BJ (cell line): ENCODE measurements around the gene AP4S1. TPM values are rescaled to one million over a fixed set of nuclear protein-coding genes. Genes with fewer than 3 reads are reported as not detected.

ENCODE experiments used
- CTCF ChIA-PET: fragments of 350-600 bp; formaldehyde crosslinking; extraction: SDS; loops from one replicate; lab custom pipeline; 2021; ENCODE audit warnings: antibody characterized with exemption, inconsistent platforms; lab: Yijun Ruan, JAX
- POLR2A ChIA-PET: fragments of 300-600 bp; sonication (Branson Sonifier 250); formaldehyde crosslinking; extraction: SDS; loops from one replicate; lab custom pipeline; 2021; ENCODE audit warnings: antibody characterized with exemption; lab: Charles Lee
- DNase-seq: peaks from one replicate; pipeline ENCODE4 v3.0.0-alpha.2; 2011; ENCODE audit warnings: low read depth
- H3K27me3 ChIP-seq: 2 replicates; pipeline ENCODE4 v1.6.0; 2011; ENCODE audit warnings: low read length; ENCODE audit not compliant: control insufficient read depth, insufficient read depth
- H3K36me3 ChIP-seq: 2 replicates; pipeline ENCODE4 v1.5.1; 2011; ENCODE audit warnings: low read length; ENCODE audit not compliant: control insufficient read depth, insufficient read depth
- H3K4me3 ChIP-seq: 2 replicates; pipeline ENCODE4 v1.5.1; 2011; ENCODE audit warnings: low read depth, mild to moderate bottlenecking, control low read depth, low read length
- polyA plus RNA-seq: library from polyadenylated mRNA; depleted of rRNA; stranded (reverse); fragments of >200 nt; gene quantifications from 2 replicates; pipeline ENCODE4 v1.2.3, GENCODE V29; 2011
- TF ChIP-seq, protein P1 (sequence below): IDR thresholded peaks from 2 replicates; pipeline ENCODE4 v1.5.1; 2011; ENCODE audit warnings: low read depth, mild to moderate bottlenecking, control low read depth, inconsistent platforms, low read length, moderate library complexity; ENCODE audit not compliant: insufficient read depth

The AP4S1 gene
- polyA plus RNA-seq, 1 experiment: 2.5 TPM

GRCh38 chr14:31096255-31096654 lies 70.8 kb downstream of the AP4S1 start:
- POLR2A ChIA-PET: no interaction called here
- H3K36me3 ChIP-seq: peaks cover 4% of the 10 kb centered on the region
- H3K27me3 ChIP-seq: no peaks in the 10 kb centered on the region
- DNase-seq: no peak
- TF ChIP-seq, protein P1, sequence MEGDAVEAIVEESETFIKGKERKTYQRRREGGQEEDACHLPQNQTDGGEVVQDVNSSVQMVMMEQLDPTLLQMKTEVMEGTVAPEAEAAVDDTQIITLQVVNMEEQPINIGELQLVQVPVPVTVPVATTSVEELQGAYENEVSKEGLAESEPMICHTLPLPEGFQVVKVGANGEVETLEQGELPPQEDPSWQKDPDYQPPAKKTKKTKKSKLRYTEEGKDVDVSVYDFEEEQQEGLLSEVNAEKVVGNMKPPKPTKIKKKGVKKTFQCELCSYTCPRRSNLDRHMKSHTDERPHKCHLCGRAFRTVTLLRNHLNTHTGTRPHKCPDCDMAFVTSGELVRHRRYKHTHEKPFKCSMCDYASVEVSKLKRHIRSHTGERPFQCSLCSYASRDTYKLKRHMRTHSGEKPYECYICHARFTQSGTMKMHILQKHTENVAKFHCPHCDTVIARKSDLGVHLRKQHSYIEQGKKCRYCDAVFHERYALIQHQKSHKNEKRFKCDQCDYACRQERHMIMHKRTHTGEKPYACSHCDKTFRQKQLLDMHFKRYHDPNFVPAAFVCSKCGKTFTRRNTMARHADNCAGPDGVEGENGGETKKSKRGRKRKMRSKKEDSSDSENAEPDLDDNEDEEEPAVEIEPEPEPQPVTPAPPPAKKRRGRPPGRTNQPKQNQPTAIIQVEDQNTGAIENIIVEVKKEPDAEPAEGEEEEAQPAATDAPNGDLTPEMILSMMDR: no peak
- CTCF ChIA-PET: interaction anchor here (1.2 kb wide), 1 partner anchor 116 kb away, joined by 3 read pairs; no protein-coding TSS in a partner anchor
- no peak overlapping the region for H3K4me3 ChIP-seq

DNA sequence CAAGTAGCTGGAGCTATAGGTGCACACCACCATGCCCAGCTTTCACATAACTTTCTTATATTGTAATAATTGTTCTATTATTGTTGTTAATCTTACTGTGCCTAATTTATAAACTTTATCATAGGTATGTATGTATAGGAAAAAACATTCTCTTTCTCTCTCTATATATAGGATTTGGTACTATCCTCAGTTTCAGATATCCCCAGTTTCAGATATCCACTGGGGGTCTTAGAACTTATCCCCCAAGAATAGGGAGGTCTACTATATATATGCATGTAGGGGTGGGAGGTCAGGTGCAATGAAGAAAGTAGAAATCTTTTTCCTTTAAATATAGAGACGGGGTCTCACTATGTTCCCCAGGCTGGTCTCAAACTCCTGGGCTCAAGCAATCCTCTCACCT lies 71.6 kb downstream of the AP4S1 start:
- H3K4me3 ChIP-seq: no peak overlapping the region
- ChIA-PET POLR2A (no interaction called here), CTCF (interaction anchor here (0.5 to 1.4 kb wide), 2 partner anchors 117 to 146 kb away, joined by 3 read pairs; no protein-coding TSS in a partner anchor)
- H3K36me3 ChIP-seq: peaks cover 4% of the 10 kb centered on the region
- DNase-seq: no peak
- H3K27me3 ChIP-seq: no peaks in the 10 kb centered on the region
- TF ChIP-seq, protein P1: no peak

GRCh38 chr14:31106768-31107167 lies 81.3 kb downstream of the AP4S1 start:
- CTCF ChIA-PET: interaction anchor here (0.9 kb wide), 1 partner anchor 126 kb away, joined by 3 read pairs; no protein-coding TSS in a partner anchor
- POLR2A ChIA-PET: no interaction called here
- Histone ChIP-seq H3K27me3 (no peaks in the 10 kb centered on the region), H3K4me3 (no peak overlapping the region), H3K36me3 (peaks cover 7% of the 10 kb centered on the region)
- no peak for DNase-seq
- TF ChIP-seq, protein P1: no peak

- TF ChIP-seq, protein P1: no peak
- DNase-seq: no peak
- peaks cover 11% of the 10 kb centered on the region for H3K36me3 ChIP-seq
- ChIA-PET CTCF (no interaction called here), POLR2A (interaction anchor here (0.5 kb wide), 1 partner anchor 41 kb away, joined by 3 read pairs; no protein-coding TSS in a partner anchor)
- no peak overlapping the region for H3K4me3 ChIP-seq
- H3K27me3 ChIP-seq: no peaks in the 10 kb centered on the region
These were observed 83.8 kb downstream of the AP4S1 start for GRCh38 chr14:31109257-31109656.

DNA sequence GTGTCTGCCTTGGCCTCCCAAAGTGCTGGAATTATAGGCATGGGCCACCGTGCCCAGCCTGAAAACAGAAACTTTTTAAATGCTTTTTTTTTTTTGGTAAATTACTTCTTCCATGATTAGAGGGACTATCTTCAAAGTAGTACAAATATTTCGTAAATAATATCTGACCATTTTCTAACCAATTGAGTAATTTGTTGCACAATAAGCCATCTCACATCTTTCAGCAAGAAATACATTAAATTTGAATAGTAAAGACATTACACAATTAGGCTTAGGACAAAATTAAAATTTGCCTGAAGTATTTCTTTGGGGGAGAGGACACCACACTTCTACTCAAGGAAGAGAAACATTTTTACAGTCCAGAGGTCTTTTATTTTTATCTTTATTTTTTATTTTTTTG lies 85.4 kb downstream of the AP4S1 start:
- ChIA-PET POLR2A (interaction anchor here (0.7 kb wide), 1 partner anchor 135 kb away, joined by 3 read pairs; no protein-coding TSS in a partner anchor), CTCF (no interaction called here)
- H3K4me3 ChIP-seq: no peak overlapping the region
- DNase-seq: no peak
- peaks cover 8% of the 10 kb centered on the region for H3K36me3 ChIP-seq
- TF ChIP-seq, protein P1: no peak
- no peaks in the 10 kb centered on the region for H3K27me3 ChIP-seq
